Transverse colon (tissue), 4 donors: ENCODE data around the gene ENPP3. TPM values are rescaled to one million over a fixed set of nuclear protein-coding genes. Genes with fewer than 3 reads are reported as not detected.
A peak's percentile ranks its signal among the peaks of the same experiment; 100 is the strongest.

Experiments
- DNase-seq: peaks from one replicate; pipeline ENCODE4 v3.0.0-alpha.2; 2019
- H3K27ac ChIP-seq, 4 donors: fragments of 200-600 bp; sonication (generic); 2 replicates each; pipeline ENCODE4 v1.5.1; 2016 to 2018; ENCODE audit warnings: inconsistent platforms in 4 of 4
- H3K27me3 ChIP-seq: fragments of 200-600 bp; sonication (generic); 2 replicates; pipeline ENCODE4 v1.5.1; 2017; ENCODE audit warnings: inconsistent platforms
- H3K36me3 ChIP-seq, 4 donors: fragments of 200-600 bp; sonication (generic); 2 replicates each; pipeline ENCODE4 v1.5.1; 2017 to 2019; ENCODE audit warnings: inconsistent platforms in 4 of 4
- H3K4me1 ChIP-seq, 4 donors: fragments of 200-600 bp; sonication (generic); 2 replicates each; pipeline ENCODE4 v1.5.1; 2017 to 2020; ENCODE audit warnings: inconsistent platforms in 4 of 4
- H3K4me3 ChIP-seq, 4 donors: fragments of 200-600 bp; sonication (generic); 1 replicate in 1 of 4; 2 replicates in 3 of 4; pipeline versions ENCODE4 v1.5.1 to v1.6.1; 2017 to 2019; ENCODE audit warnings: inconsistent platforms in 4 of 4
- H3K9me3 ChIP-seq, 2 donors: fragments of 200-600 bp; sonication (generic); 2 replicates each; pipeline ENCODE4 v1.5.1; 2017 to 2019; ENCODE audit warnings: inconsistent platforms in 2 of 2
- CTCF ChIP-seq, 5 experiments: fragments of 200-600 bp in 3 of 5; fragments of 450-650 bp in 2 of 5; sonication (generic) in 3 of 5; IDR thresholded peaks; 1 replicate in 2 of 5; 2 replicates in 3 of 5; pipeline ENCODE4 v1.5.1; 2016 to 2017; ENCODE audit warnings: antibody characterized with exemption in 5 of 5, inconsistent platforms in 3 of 5, mild to moderate bottlenecking in 2 of 5, moderate library complexity in 1 of 5
- EP300 ChIP-seq: sonication (generic); formaldehyde crosslinking; IDR thresholded peaks from one replicate; pipeline ENCODE4 v1.6.1; 2017; ENCODE audit warnings: antibody characterized with exemption, low read depth
- POLR2A ChIP-seq: fragments of 450-650 bp; IDR thresholded peaks from one replicate; pipeline ENCODE4 v1.6.1; 2016; ENCODE audit warnings: antibody characterized with exemption, mild to moderate bottlenecking, moderate library complexity
- POLR2AphosphoS5 ChIP-seq, 3 donors: sonication (generic); formaldehyde crosslinking; IDR thresholded peaks; one replicate each; pipeline ENCODE4 v1.6.1; 2016; ENCODE audit warnings: antibody characterized with exemption in 3 of 3
- whole genome bisulfite sequencing, 2 donors: methylation state at CpG; one replicate each; pipeline ENCODE4 v1.1.5; 2018; ENCODE audit warnings: low coverage in 1 of 2; 5-methylcytosine and 5-hydroxymethylcytosine counted together
- in situ Hi-C, 4 donors: fragments of 200-750 bp; cut with MboI; loops; one replicate each; pipeline versions ENCODE4 v1.15.0 to v1.15.1; 2017; ENCODE audit warnings: low sequenced_read_pairs in 3 of 4, low pct_ligation_motif_present in 1 of 4, low pct_unique_long_range_greater_than_20kb in 1 of 4
- intact Hi-C: fragments of 100-400 bp; cut with DNase I; formaldehyde crosslinking; loops from one replicate; pipeline ENCODE4 v1.15.1; 2023; ENCODE audit warnings: low total_unique reads
- total RNA-seq, 4 donors: library from RNA; depleted of rRNA; stranded (reverse); fragments of >200 nt; gene quantifications; one replicate each; pipeline ENCODE4 v1.1.0, GENCODE V29; 2016

Gene ENPP3
- total RNA-seq, 4 donors from 2014 or later = 4.6 to 28.1 (median 20.6) TPM

GRCh38 chr6:131642987-131643611 lies 6.0 kb downstream of the ENPP3 start:
- TF ChIP-seq POLR2AphosphoS5 (IDR thresholded peaks at IDR 0.05) = no peak
- TF ChIP-seq POLR2A = no peak
- TF ChIP-seq CTCF (IDR thresholded peaks at IDR 0.05) = no peak
- no peak for TF ChIP-seq EP300
- intact Hi-C loops (no loop called here), in situ Hi-C loops (loop anchor here in 1 of 4 donors (25.0 kb wide), 1 partner anchor 1169 kb away; the partner anchor contains the start of gene RPS12)
- no peaks in the 10 kb centered on the region for H3K36me3 ChIP-seq
- 36 to 57% methylated on average over 3 of the region's 3 CpGs for WGBS, 2 donors
- peak; percentile 73 for DNase-seq
- peak overlapping the region; percentile 6 to 59 (median 22) for H3K27ac ChIP-seq
- H3K4me3 ChIP-seq = no peak overlapping the region
- H3K9me3 ChIP-seq = no peaks in the 10 kb centered on the region
- no peaks in the 10 kb centered on the region for H3K27me3 ChIP-seq
- H3K4me1 ChIP-seq = peaks cover 0 to 31% (median 13%) of the 10 kb centered on the region in 4 donors

DNA sequence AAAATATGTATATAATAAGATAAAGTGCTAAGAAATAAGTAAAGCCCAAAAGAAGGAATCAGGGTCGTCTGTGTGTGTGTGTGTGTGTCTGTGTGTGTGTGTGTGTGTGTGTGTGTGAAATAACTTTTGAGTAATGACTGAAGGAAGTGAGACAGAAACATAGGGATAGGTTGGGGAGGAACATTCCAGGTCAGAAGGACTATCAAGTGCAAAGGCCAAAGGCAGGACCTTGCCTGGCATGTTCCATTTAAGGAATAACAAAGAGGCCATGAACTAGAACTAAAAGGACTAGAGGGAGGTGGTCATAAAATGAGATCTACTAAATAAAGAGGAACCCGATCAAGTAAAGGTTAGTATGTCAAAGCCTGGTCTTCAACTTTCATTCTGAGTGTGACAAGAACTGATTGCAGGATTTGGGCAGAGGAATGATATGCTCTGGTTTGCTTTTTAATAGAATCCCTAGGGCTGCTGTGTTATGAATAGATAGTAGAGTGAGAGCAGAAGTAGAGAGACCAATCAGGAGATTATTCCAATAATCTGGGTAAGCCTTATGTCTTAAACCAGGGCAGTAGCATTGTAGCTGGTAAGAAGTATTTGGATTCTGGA lies 6.9 kb downstream of the ENPP3 start:
- WGBS, 2 donors = 27 to 46% methylated on average over 2 of the region's 2 CpGs
- in situ Hi-C loops (loop anchor here in 1 of 4 donors (25.0 kb wide), 1 partner anchor 1168 kb away; the partner anchor contains the start of gene RPS12), intact Hi-C loops (no loop called here)
- TF ChIP-seq CTCF (IDR thresholded peaks at IDR 0.05) (no peak), EP300 (no peak), POLR2A (no peak), POLR2AphosphoS5 (IDR thresholded peaks at IDR 0.05) (no peak)
- DNase-seq = no peak
- Histone ChIP-seq H3K27me3 (no peaks in the 10 kb centered on the region), H3K4me1 (peaks cover 0 to 34% (median 13%) of the 10 kb centered on the region in 4 donors), H3K9me3 (no peaks in the 10 kb centered on the region), H3K36me3 (no peaks in the 10 kb centered on the region), H3K4me3 (no peak overlapping the region), H3K27ac (peak overlapping the region in 3 of 4 donors; percentile 6 to 59 (median 9))

GRCh38 chr6:131644921-131645320 lies 7.8 kb downstream of the ENPP3 start:
- no peaks in the 10 kb centered on the region for H3K9me3 ChIP-seq
- intact Hi-C loops (no loop called here), in situ Hi-C loops (loop anchor here in 1 of 4 donors (25.0 kb wide), 1 partner anchor 1167 kb away; the partner anchor contains the start of gene RPS12)
- no peaks in the 10 kb centered on the region for H3K27me3 ChIP-seq
- H3K4me1 ChIP-seq = peaks cover 0 to 42% (median 13%) of the 10 kb centered on the region in 4 donors
- 59 to 60% methylated on average over 1 of the region's 1 CpG for WGBS, 2 donors
- H3K36me3 ChIP-seq = no peaks in the 10 kb centered on the region
- TF ChIP-seq POLR2AphosphoS5 (IDR thresholded peaks at IDR 0.05) = no peak
- no peak for TF ChIP-seq POLR2A
- no peak for TF ChIP-seq EP300
- TF ChIP-seq CTCF (IDR thresholded peaks at IDR 0.05) = no peak
- no peak overlapping the region for H3K4me3 ChIP-seq
- no peak for DNase-seq
- peak overlapping the region in 2 of 4 donors; percentile 9 to 45 for H3K27ac ChIP-seq

DNA sequence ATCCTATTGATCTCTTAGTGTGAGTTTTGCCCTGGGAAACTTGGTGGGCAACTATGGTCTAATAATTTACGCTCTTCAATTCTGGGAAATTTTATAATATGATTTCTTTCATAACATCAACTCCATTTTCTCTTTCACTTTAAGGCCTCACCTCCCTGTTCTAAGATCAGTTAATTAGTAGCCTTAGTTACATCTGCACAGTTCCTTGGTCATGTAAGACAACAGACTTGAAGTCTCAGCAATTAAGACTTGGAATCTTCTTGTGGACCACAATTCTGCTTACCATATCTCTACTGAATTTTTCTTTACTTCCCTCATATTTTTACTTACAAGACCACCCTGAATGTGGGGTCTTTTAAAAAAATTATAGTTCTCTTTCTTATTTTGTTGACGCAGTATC lies 8.7 kb downstream of the ENPP3 start:
- TF ChIP-seq CTCF (IDR thresholded peaks at IDR 0.05) (no peak), POLR2AphosphoS5 (IDR thresholded peaks at IDR 0.05) (no peak), EP300 (no peak), POLR2A (no peak)
- in situ Hi-C loops = loop anchor here in 1 of 4 donors (25.0 kb wide), 1 partner anchor 1166 kb away; the partner anchor contains the start of gene RPS12
- H3K4me3 ChIP-seq = no peak overlapping the region
- H3K9me3 ChIP-seq = no peaks in the 10 kb centered on the region
- peaks cover 0 to 46% (median 13%) of the 10 kb centered on the region in 4 donors for H3K4me1 ChIP-seq
- intact Hi-C loops = no loop called here
- 87 to 96% methylated on average over 2 of the region's 2 CpGs for WGBS, 2 donors
- peak overlapping the region in 2 of 4 donors; percentile 5 to 9 for H3K27ac ChIP-seq
- no peaks in the 10 kb centered on the region for H3K27me3 ChIP-seq
- no peak for DNase-seq
- H3K36me3 ChIP-seq = no peaks in the 10 kb centered on the region
